HG03342 (cell line): ENCODE measurements around the gene SHISA5.

Experiments
- ATAC-seq: cut with Tn5 transposase; IDR thresholded peaks from one replicate; pipeline ENCODE4 v1.9.1; 2021; ENCODE audit warnings: mild to moderate bottlenecking, moderate library complexity; ENCODE audit not compliant: unreplicated experiment

Gene SHISA5

GRCh38 chr3:48432411-48433371 lies 71.3 kb downstream of the SHISA5 start:
- no peak for ATAC-seq

- no peak for ATAC-seq
Observed at GRCh38 chr3:48431224-48432029, 72.5 kb downstream of the SHISA5 start.

DNA sequence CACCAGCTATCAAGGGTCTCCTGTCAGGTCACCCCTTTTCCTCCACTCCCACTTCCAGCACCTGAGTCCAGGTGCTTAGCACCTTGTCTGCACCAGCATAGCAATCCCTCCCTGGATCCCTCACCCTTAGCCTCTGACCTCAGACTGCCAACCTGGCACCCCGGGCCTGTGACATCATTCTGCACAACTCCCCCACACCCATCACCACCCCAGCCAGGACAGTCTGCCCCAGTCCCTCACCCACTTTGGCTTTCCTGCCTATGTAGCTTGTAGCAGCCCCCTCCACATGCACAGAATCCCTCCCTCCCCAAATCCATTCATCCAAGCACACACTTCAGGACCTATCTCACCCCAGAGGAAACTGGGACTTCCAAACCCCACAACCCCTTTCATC lies 73.3 kb downstream of the SHISA5 start:
- ATAC-seq, result no peak

GRCh38 chr3:48429960-48430707 lies 73.8 kb downstream of the SHISA5 start, which contains the start of gene PLXNB1:
Gene PLXNB1, minus strand, starts transcription at chr3:48430086. Its CDS starts 5,475 bp downstream, at chr3:48424611.
- no peak for ATAC-seq

- no peak for ATAC-seq
Observed at GRCh38 chr3:48429317-48429959, 74.5 kb downstream of the SHISA5 start.

- ATAC-seq, result no peak
Observed at GRCh38 chr3:48428572-48429316, 75.2 kb downstream of the SHISA5 start.

- ATAC-seq, result no peak
Observed at GRCh38 chr3:48428088-48428571, 75.8 kb downstream of the SHISA5 start.

DNA sequence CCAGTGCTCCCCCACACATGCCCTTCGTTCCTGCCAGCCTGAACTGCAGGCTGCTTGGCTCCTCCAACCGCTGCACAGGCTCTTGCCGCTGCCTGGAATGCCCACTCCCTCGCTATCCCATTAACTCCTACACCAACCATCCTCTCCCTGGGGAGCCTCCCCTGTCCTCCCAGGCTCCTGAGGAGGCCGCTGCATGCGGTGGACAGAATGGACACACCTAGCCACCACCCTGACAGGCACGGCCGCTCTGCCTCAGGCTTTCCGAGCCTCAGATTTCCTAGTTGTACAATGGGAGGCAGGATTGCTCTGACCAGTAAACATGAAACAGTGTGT lies 76.4 kb downstream of the SHISA5 start:
- ATAC-seq, result no peak

DNA sequence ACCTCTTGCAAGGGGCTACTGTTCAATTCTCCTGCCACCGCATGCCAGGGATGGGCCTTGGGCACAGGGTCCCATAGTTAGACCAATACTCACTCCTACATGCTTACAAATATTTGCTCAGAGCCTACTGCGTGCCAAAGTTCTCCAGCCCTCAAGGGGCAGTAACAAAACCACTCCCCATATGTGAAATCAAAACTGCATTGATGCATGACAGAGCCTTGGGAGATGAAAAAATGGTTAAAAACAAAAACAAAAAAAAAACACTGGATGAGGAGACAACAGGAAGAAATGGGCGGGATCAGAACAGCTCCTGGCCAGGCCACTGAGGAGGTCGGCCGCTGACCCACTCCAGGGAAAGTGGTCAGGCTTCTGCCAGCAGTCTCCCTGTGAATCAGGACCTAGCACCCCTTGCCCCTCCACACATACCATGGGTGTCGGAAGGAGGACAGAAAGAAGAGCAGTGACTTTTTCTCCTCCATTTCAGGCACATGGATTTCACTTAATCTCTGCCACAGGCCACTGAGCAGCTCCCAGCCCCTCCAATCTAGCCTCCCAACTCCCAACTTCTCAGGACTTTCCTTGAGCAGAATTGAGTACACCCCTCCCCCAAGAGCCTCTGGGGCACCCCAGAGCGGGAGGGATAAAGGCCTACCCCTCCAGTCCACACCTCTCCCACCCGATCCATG lies 76.9 kb downstream of the SHISA5 start:
- ATAC-seq, result no peak

DNA sequence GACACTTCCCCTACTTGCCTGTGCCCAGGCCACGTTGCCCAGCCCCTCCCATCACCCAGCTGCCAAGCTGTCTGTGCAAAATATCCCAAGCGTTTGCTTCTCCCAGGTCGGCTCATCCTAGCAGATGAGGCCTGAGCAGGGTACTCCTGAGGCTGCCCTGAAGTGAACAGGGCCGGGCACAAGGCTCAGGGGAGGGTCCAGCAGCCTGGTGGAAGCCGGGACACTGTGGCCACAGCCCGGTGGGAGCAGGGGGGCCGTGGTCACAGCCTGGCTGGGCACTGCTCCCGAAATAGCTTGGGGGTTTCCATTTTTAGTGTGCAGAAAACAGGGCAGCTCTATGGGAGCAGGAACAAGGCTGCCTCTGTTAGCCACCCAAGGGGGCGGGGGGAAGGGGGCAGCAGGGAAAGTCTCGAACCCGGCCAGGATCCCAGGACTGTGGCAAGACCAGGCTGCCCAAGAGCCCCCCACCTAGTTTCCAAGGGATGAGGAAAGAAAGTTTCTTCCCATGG lies 77.5 kb downstream of the SHISA5 start:
- ATAC-seq, result no peak

- no peak for ATAC-seq
Observed at GRCh38 chr3:48425281-48425812, 78.6 kb downstream of the SHISA5 start.

- no peak for ATAC-seq
Observed at GRCh38 chr3:48423883-48424695, 79.9 kb downstream of the SHISA5 start.

- no peak for ATAC-seq
Observed at GRCh38 chr3:48423241-48423882, 80.6 kb downstream of the SHISA5 start.

GRCh38 chr3:48422681-48423080 lies 81.3 kb downstream of the SHISA5 start:
- no peak for ATAC-seq

DNA sequence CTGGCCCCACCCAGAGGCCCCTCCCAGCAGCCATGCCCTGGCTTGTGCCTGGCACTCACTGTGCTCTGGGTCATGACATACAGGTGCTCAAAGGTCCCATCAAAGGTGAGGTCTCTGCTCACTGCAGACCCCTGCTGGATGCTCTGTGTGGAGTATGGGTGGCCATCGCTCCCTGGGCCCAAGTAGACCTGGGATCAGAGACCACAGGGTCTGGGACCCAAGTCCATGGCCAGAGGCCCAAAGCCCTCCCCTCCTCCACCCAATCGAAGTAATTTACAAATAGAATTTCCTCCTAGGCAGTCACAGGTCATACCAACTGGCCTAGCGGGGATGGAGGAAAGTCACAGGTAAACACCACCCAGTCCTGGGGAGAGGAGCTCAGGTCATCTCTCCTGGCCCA lies 81.7 kb downstream of the SHISA5 start:
- no peak for ATAC-seq

- ATAC-seq, result no peak
Observed at GRCh38 chr3:48420561-48420960, 83.4 kb downstream of the SHISA5 start.

- ATAC-seq, result no peak
Observed at GRCh38 chr3:48419597-48419996, 84.4 kb downstream of the SHISA5 start.
